Measurements from ENCODE around the gene GRM1. TPM values are rescaled to one million over a fixed set of nuclear protein-coding genes. Genes with fewer than 3 reads are reported as not detected.

The GRM1 gene
- total and polyA plus RNA-seq, 5 experiments from 2014 or later, result not detected

- Mint-ChIP-seq H3K36me3 (no peaks in the 10 kb centered on the region), H3K4me3 (no peak overlapping the region), H3K27ac (no peak overlapping the region), H3K27me3 (peaks cover 0 to 19% (median 3%) of the 10 kb centered on the region in 5 donors), H3K4me1 (no peaks in the 10 kb centered on the region), H3K9me3 (peaks cover 0 to 10% (median 1%) of the 10 kb centered on the region in 9 donors)
- no peak for ATAC-seq
- POLR2A ChIA-PET, result no interaction called here
- DNase-seq, result no peak
These were observed 416.4 kb downstream of the GRM1 start for GRCh38 chr6:146445233-146445632.

GRCh38 chr6:146456886-146457285, 428.0 kb downstream of the GRM1 start:
- ATAC-seq (no peak), DNase-seq (no peak)
- H3K9me3 Mint-ChIP-seq, result peaks cover 8 to 37% (median 29%) of the 10 kb centered on the region in 9 donors
- H3K36me3 Mint-ChIP-seq, result peaks cover 0 to 23% (median 8%) of the 10 kb centered on the region in 3 donors
- no peak overlapping the region for H3K4me3 Mint-ChIP-seq
- POLR2A ChIA-PET, result no interaction called here
- H3K27ac Mint-ChIP-seq, result no peak overlapping the region
- H3K4me1 Mint-ChIP-seq, result no peaks in the 10 kb centered on the region
- H3K27me3 Mint-ChIP-seq, result peaks cover 0 to 8% (median 0%) of the 10 kb centered on the region in 5 donors

GRCh38 chr6:146460941-146461340, 432.1 kb downstream of the GRM1 start:
- Mint-ChIP-seq H3K27me3 (peaks cover 0 to 3% (median 0%) of the 10 kb centered on the region in 5 donors), H3K27ac (no peak overlapping the region), H3K4me3 (no peak overlapping the region), H3K9me3 (peaks cover 8 to 54% (median 29%) of the 10 kb centered on the region in 9 donors), H3K4me1 (no peaks in the 10 kb centered on the region), H3K36me3 (peaks cover 0 to 24% (median 8%) of the 10 kb centered on the region in 3 donors)
- no peak for DNase-seq
- POLR2A ChIA-PET, result no interaction called here
- ATAC-seq, result no peak

- Mint-ChIP-seq H3K27ac (no peak overlapping the region), H3K36me3 (no peaks in the 10 kb centered on the region), H3K9me3 (peaks cover 0 to 16% (median 0%) of the 10 kb centered on the region in 9 donors), H3K27me3 (peaks cover 0 to 3% (median 0%) of the 10 kb centered on the region in 5 donors), H3K4me3 (no peak overlapping the region), H3K4me1 (no peaks in the 10 kb centered on the region)
- POLR2A ChIA-PET, result no interaction called here
- no peak for ATAC-seq
- DNase-seq, result no peak
These were observed 441.4 kb downstream of the GRM1 start for GRCh38 chr6:146470091-146470770.

GRCh38 chr6:146472918-146473317, 444.1 kb downstream of the GRM1 start:
- no peak overlapping the region for H3K27ac Mint-ChIP-seq
- POLR2A ChIA-PET, result no interaction called here
- H3K4me3 Mint-ChIP-seq, result no peak overlapping the region
- no peaks in the 10 kb centered on the region for H3K36me3 Mint-ChIP-seq
- peaks cover 0 to 3% (median 0%) of the 10 kb centered on the region in 5 donors for H3K27me3 Mint-ChIP-seq
- DNase-seq (no peak), ATAC-seq (no peak)
- no peaks in the 10 kb centered on the region for H3K4me1 Mint-ChIP-seq
- peaks cover 0 to 17% (median 0%) of the 10 kb centered on the region in 9 donors for H3K9me3 Mint-ChIP-seq

- Mint-ChIP-seq H3K27me3 (peaks cover 0 to 3% (median 0%) of the 10 kb centered on the region in 5 donors), H3K4me1 (no peaks in the 10 kb centered on the region), H3K4me3 (no peak overlapping the region), H3K27ac (no peak overlapping the region), H3K9me3 (peaks cover 0 to 13% (median 3%) of the 10 kb centered on the region in 9 donors), H3K36me3 (no peaks in the 10 kb centered on the region)
- no peak for ATAC-seq
- POLR2A ChIA-PET, result no interaction called here
- DNase-seq, result no peak
These were observed 452.7 kb downstream of the GRM1 start for GRCh38 chr6:146481527-146481926.

GRCh38 chr6:146484411-146484810, 455.5 kb downstream of the GRM1 start:
- peaks cover 0 to 14% (median 3%) of the 10 kb centered on the region in 9 donors for H3K9me3 Mint-ChIP-seq
- POLR2A ChIA-PET, result no interaction called here

More at GRCh38 chr6:146484411-146484810, 455.5 kb downstream of the GRM1 start:
- peaks cover 0 to 8% (median 0%) of the 10 kb centered on the region in 5 donors for H3K27me3 Mint-ChIP-seq
- no peak for DNase-seq
- H3K4me1 Mint-ChIP-seq, result no peaks in the 10 kb centered on the region
- H3K27ac Mint-ChIP-seq, result no peak overlapping the region
- H3K4me3 Mint-ChIP-seq, result no peak overlapping the region
- H3K36me3 Mint-ChIP-seq, result no peaks in the 10 kb centered on the region
- no peak for ATAC-seq

Other genes with a start within 250 kb of the GRM1 start
- gene FBXO30, start 214.3 kb upstream of the GRM1 start, total RNA-seq, result 1 to 10 TPM; 4.9 to 5.1 TPM
- gene FBXO30, start 214.3 kb upstream of the GRM1 start, polyA plus RNA-seq, result under 1 TPM; 0.23 to 0.90 (median 0.81) TPM
- 10 to 100 TPM; 33.4 to 37.2 TPM for gene SHPRH, start 64.7 kb upstream of the GRM1 start, total RNA-seq
- 1 to 10 TPM; 5.1 to 8.7 (median 6.6) TPM for gene SHPRH, start 64.7 kb upstream of the GRM1 start, polyA plus RNA-seq